Osteoblast (primary cell): ENCODE data around the gene UXT. TPM values are rescaled to one million over a fixed set of nuclear protein-coding genes. Genes with fewer than 3 reads are reported as not detected.

Source experiments
- DNase-seq: peaks from one replicate; pipeline ENCODE4 v3.0.0; 2011; ENCODE audit warnings: low spot score, mixed read lengths; ENCODE audit not compliant: insufficient read length; ENCODE audit errors: missing footprints
- H2AFZ ChIP-seq: 2 replicates; pipeline ENCODE4 v1.6.0; 2011; ENCODE audit warnings: mild to moderate bottlenecking, low read length
- H3K27ac ChIP-seq: 2 replicates; pipeline ENCODE4 v1.5.1; 2011; ENCODE audit warnings: mild to moderate bottlenecking, low read depth, low read length, moderate library complexity
- H3K27me3 ChIP-seq: 2 replicates; pipeline ENCODE4 v1.6.0; 2012; ENCODE audit warnings: mild to moderate bottlenecking, control low read depth, inconsistent platforms, low read length, moderate library complexity; ENCODE audit not compliant: insufficient read depth
- H3K36me3 ChIP-seq: 2 replicates; pipeline ENCODE4 v1.5.1; 2011; ENCODE audit warnings: mild to moderate bottlenecking, low read length, control low read depth, moderate library complexity; ENCODE audit not compliant: insufficient read depth
- H3K4me1 ChIP-seq: 2 replicates; pipeline ENCODE4 v1.5.1; 2011; ENCODE audit warnings: mild to moderate bottlenecking, low read length, control low read depth, moderate library complexity; ENCODE audit not compliant: insufficient read depth
- H3K4me2 ChIP-seq: 2 replicates; pipeline ENCODE4 v1.6.0; 2011; ENCODE audit warnings: mild to moderate bottlenecking, low read length; ENCODE audit not compliant: insufficient read depth
- H3K4me3 ChIP-seq: fragments of 200-600 bp; sonication (generic); 3 replicates; pipeline ENCODE4 v1.5.1; 2012; ENCODE audit warnings: mild to moderate bottlenecking, low read length, inconsistent platforms; ENCODE audit not compliant: insufficient read depth
- H3K79me2 ChIP-seq: 2 replicates; pipeline ENCODE4 v1.6.0; 2012; ENCODE audit warnings: mild to moderate bottlenecking, low read length, control low read depth, inconsistent platforms; ENCODE audit not compliant: insufficient read depth
- H3K9me3 ChIP-seq: 2 replicates; pipeline ENCODE4 v1.5.1; 2011; ENCODE audit warnings: low read depth, low read length, control low read depth
- H4K20me1 ChIP-seq: 2 replicates; pipeline ENCODE4 v1.6.0; 2012; ENCODE audit warnings: mild to moderate bottlenecking, low read length, control low read depth; ENCODE audit not compliant: insufficient read depth
- CTCF ChIP-seq: IDR thresholded peaks from 2 replicates; pipeline ENCODE4 v1.5.1; 2011; ENCODE audit warnings: mild to moderate bottlenecking, low read depth, low read length, moderate library complexity; ENCODE audit errors: extremely low read depth
- total RNA-seq: library from RNA; depleted of rRNA; stranded (reverse); fragments of >200 nt; gene quantifications from 2 replicates; pipeline ENCODE4 v1.2.3, GENCODE V29; 2012

The UXT gene
- total RNA-seq, 1 donor, result 93.4 TPM

GRCh38 chrX:47644557-47645091 lies 14.4 kb downstream of the UXT start:
- no peaks in the 10 kb centered on the region for H3K9me3 ChIP-seq
- H3K27me3 ChIP-seq, result no peaks in the 10 kb centered on the region
- H3K27ac ChIP-seq, result no peak overlapping the region
- no peak overlapping the region for H2AFZ ChIP-seq
- H3K4me2 ChIP-seq, result no peak overlapping the region
- DNase-seq, result peak; percentile 89
- H3K36me3 ChIP-seq, result peaks cover 12% of the 10 kb centered on the region
- H3K79me2 ChIP-seq, result peaks cover 74% of the 10 kb centered on the region
- peaks cover 13% of the 10 kb centered on the region for H3K4me1 ChIP-seq
- H3K4me3 ChIP-seq, result no peak overlapping the region
- H4K20me1 ChIP-seq, result peaks cover 18% of the 10 kb centered on the region
- TF ChIP-seq CTCF, result peak; percentile 59

DNA sequence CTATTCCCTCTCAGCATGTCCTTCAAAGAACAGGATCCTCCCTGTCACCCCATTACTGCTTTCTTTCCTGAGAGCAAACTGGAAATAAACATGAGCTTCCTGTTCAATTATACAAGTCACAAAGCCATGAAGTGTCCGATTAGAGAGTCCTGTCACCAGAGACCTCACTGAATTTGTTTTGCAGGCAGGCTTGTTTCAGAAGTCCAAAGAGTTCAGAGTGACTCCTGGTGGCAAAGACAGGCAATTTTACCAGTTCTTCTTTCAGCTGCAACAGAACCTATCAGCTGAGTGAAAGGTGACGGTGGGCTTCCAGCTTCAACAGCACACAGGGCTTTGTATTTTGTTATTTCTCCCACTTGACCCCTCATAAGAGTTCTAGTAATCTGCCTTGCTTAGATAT lies 15.1 kb downstream of the UXT start:
- no peaks in the 10 kb centered on the region for H3K9me3 ChIP-seq
- peaks cover 18% of the 10 kb centered on the region for H4K20me1 ChIP-seq
- H3K4me2 ChIP-seq, result no peak overlapping the region
- peaks cover 8% of the 10 kb centered on the region for H3K4me1 ChIP-seq
- H3K79me2 ChIP-seq, result peaks cover 67% of the 10 kb centered on the region
- peaks cover 16% of the 10 kb centered on the region for H3K36me3 ChIP-seq
- H3K27me3 ChIP-seq, result no peaks in the 10 kb centered on the region
- no peak for DNase-seq
- TF ChIP-seq CTCF, result peak; percentile 50
- H2AFZ ChIP-seq, result no peak overlapping the region
- H3K27ac ChIP-seq, result no peak overlapping the region
- no peak overlapping the region for H3K4me3 ChIP-seq

DNA sequence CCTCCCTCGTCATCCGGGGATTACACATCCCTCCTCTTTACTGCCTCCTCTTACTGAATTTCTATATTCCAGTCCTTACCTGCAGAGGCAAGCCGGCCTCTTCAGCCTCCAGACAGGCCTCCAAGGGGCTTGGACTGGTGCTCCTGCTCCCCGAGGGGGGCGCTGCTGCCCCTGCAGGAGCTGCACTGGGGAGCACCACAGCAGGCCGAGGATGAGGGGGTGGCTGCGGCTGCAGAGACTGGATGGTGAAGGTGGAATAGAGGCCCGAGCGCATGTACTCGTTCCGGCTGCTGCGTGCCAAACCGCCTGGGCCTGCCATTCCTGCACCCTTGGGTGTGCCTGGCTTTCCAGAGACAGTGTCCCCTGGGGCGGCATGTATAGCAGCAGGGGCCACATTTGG lies 20.2 kb downstream of the UXT start:
- Histone ChIP-seq H3K9me3 (no peaks in the 10 kb centered on the region), H3K4me1 (no peaks in the 10 kb centered on the region), H3K4me2 (no peak overlapping the region), H3K36me3 (peaks cover 45% of the 10 kb centered on the region), H3K27me3 (no peaks in the 10 kb centered on the region), H3K4me3 (no peak overlapping the region), H3K79me2 (peaks cover 25% of the 10 kb centered on the region), H3K27ac (no peak overlapping the region), H4K20me1 (no peaks in the 10 kb centered on the region), H2AFZ (no peak overlapping the region)
- no peak for TF ChIP-seq CTCF
- no peak for DNase-seq

DNA sequence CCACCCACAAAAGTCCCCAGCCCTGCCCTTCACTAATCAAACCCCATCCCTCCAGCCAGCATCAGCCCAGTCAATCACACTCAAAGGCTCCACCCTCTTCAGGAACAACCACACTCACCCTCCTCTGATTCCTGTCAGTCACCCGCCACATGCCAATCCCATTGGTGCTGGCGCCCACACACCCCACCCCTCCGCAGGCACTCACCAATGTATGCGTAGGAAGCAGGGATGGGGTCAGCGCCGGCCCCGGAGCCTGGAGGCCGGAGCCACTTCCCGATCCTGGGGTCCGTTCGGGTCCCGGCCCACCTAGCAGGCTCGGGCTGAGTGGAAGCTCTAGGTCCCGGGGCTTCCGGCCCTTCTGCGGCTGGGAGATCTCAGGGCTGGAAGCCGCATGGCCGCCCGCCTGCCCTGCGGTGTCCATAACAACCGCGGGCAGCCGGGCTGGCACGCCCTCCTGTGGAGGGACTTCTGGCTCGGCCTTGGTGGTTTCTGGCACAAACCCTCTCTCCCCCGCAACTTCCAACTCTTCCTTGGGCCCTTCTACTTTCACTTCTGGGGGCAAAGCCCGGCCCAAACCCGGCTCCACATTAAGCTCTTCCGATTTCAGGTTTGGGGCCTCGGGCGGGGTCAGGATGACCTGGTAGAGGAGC lies 21.3 kb downstream of the UXT start:
- H3K4me2 ChIP-seq, result peak overlapping the region; percentile 57
- peak; percentile 37 for TF ChIP-seq CTCF

More for the DNA sequence above, 21.3 kb downstream of the UXT start:
- DNase-seq, result peak; percentile 94
- no peaks in the 10 kb centered on the region for H3K9me3 ChIP-seq
- H3K27me3 ChIP-seq, result no peaks in the 10 kb centered on the region
- H4K20me1 ChIP-seq, result no peaks in the 10 kb centered on the region
- H3K4me1 ChIP-seq, result no peaks in the 10 kb centered on the region
- peak overlapping the region; percentile 26 for H3K27ac ChIP-seq
- no peak overlapping the region for H2AFZ ChIP-seq
- peaks cover 14% of the 10 kb centered on the region for H3K79me2 ChIP-seq
- peak overlapping the region; percentile 64 for H3K4me3 ChIP-seq
- H3K36me3 ChIP-seq, result peaks cover 45% of the 10 kb centered on the region
